ENCODE data around the gene API5. TPM values are rescaled to one million over a fixed set of nuclear protein-coding genes. Genes with fewer than 3 reads are reported as not detected.

Gene API5
- total RNA-seq, 1 experiment from 2014 or later = 100 TPM

DNA sequence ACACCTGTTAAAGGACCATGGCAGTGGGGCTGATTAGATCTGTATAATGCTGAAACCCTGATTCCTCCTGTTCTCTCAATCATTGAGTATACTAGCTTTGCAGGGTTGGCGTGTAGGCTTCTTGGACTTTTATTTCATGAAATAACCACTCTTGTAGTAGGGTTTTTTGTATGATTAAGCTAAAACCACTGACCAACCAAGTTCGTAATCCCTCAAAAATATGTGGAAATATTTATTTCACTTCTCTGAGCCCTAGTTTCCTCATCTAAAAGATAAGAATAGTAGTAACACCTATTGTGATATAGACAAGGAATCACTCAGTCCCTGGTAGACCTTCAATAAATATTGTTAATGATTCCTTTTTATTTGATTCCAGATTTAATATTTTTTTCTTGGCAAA, 4.2 kb downstream of the API5 start:
- CTCF ChIA-PET = no interaction called here
- TF ChIP-seq, protein P1, sequence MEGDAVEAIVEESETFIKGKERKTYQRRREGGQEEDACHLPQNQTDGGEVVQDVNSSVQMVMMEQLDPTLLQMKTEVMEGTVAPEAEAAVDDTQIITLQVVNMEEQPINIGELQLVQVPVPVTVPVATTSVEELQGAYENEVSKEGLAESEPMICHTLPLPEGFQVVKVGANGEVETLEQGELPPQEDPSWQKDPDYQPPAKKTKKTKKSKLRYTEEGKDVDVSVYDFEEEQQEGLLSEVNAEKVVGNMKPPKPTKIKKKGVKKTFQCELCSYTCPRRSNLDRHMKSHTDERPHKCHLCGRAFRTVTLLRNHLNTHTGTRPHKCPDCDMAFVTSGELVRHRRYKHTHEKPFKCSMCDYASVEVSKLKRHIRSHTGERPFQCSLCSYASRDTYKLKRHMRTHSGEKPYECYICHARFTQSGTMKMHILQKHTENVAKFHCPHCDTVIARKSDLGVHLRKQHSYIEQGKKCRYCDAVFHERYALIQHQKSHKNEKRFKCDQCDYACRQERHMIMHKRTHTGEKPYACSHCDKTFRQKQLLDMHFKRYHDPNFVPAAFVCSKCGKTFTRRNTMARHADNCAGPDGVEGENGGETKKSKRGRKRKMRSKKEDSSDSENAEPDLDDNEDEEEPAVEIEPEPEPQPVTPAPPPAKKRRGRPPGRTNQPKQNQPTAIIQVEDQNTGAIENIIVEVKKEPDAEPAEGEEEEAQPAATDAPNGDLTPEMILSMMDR (IDR thresholded peaks at IDR 0.05; ENCODE audit: unreplicated experiment) = no peak
- intact Hi-C loops (cut with micrococcal nuclease) = no loop called here
- peaks cover 32% of the 10 kb centered on the region for H3K36me3 Mint-ChIP-seq (ENCODE audit: insufficient read depth, unreplicated experiment)
- H3K27me3 Mint-ChIP-seq (ENCODE audit: insufficient read depth, unreplicated experiment) = no peaks in the 10 kb centered on the region
- no peak overlapping the region for H3K4me3 Mint-ChIP-seq (ENCODE audit: unreplicated experiment)
- no peak for DNase-seq (ENCODE audit: unreplicated experiment)
- peaks cover 11% of the 10 kb centered on the region for H3K4me1 Mint-ChIP-seq (ENCODE audit: insufficient read depth, unreplicated experiment)
- BruUV-seq (replicated peaks) = no TSS peak
- no peak overlapping the region for H3K27ac Mint-ChIP-seq (ENCODE audit: low read depth, unreplicated experiment)
- H3K9me3 Mint-ChIP-seq (ENCODE audit: unreplicated experiment) = no peaks in the 10 kb centered on the region
- POLR2A ChIA-PET = interaction anchor here (0.6 to 0.9 kb wide), 2 partner anchors 9 to 43 kb away, joined by 3 to 5 read pairs; partner anchors contain the start of gene TTC17

- no peak overlapping the region for H3K27ac Mint-ChIP-seq (ENCODE audit: low read depth, unreplicated experiment)
- peaks cover 11% of the 10 kb centered on the region for H3K4me1 Mint-ChIP-seq (ENCODE audit: insufficient read depth, unreplicated experiment)
- TF ChIP-seq, protein P1 (IDR thresholded peaks at IDR 0.05; ENCODE audit: unreplicated experiment) = no peak
- H3K4me3 Mint-ChIP-seq (ENCODE audit: unreplicated experiment) = no peak overlapping the region
- DNase-seq (ENCODE audit: unreplicated experiment) = no peak
- no TSS peak for BruUV-seq (replicated peaks)
- ChIA-PET POLR2A (interaction anchor here (0.6 to 0.9 kb wide), 2 partner anchors 9 to 42 kb away, joined by 3 to 5 read pairs; partner anchors contain the start of gene TTC17), CTCF (no interaction called here)
- no peaks in the 10 kb centered on the region for H3K27me3 Mint-ChIP-seq (ENCODE audit: insufficient read depth, unreplicated experiment)
- intact Hi-C loops (cut with micrococcal nuclease) = no loop called here
- H3K9me3 Mint-ChIP-seq (ENCODE audit: unreplicated experiment) = no peaks in the 10 kb centered on the region
- peaks cover 37% of the 10 kb centered on the region for H3K36me3 Mint-ChIP-seq (ENCODE audit: insufficient read depth, unreplicated experiment)
Measured at GRCh38 chr11:43316451-43316850, 4.7 kb downstream of the API5 start.

GRCh38 chr11:43327987-43328386, 16.2 kb downstream of the API5 start:
- no peaks in the 10 kb centered on the region for H3K27me3 Mint-ChIP-seq (ENCODE audit: insufficient read depth, unreplicated experiment)
- CTCF ChIA-PET = interaction anchor here (0.7 to 1.4 kb wide), 3 partner anchors 15 to 45 kb away, joined by 3 to 6 read pairs (median 3); no protein-coding TSS in a partner anchor
- no peak overlapping the region for H3K27ac Mint-ChIP-seq (ENCODE audit: low read depth, unreplicated experiment)
- no peaks in the 10 kb centered on the region for H3K4me1 Mint-ChIP-seq (ENCODE audit: insufficient read depth, unreplicated experiment)
- peak; percentile 79 for DNase-seq (ENCODE audit: unreplicated experiment)
- TF ChIP-seq, protein P1 (IDR thresholded peaks at IDR 0.05; ENCODE audit: unreplicated experiment) = no peak
- BruUV-seq (replicated peaks) = no TSS peak
- POLR2A ChIA-PET = interaction anchor here (0.9 to 1.0 kb wide), 2 partner anchors 16 to 39 kb away, joined by 3 read pairs; partner anchors contain the start of gene API5
- no peak overlapping the region for H3K4me3 Mint-ChIP-seq (ENCODE audit: unreplicated experiment)
- intact Hi-C loops (cut with micrococcal nuclease) = no loop called here
- no peaks in the 10 kb centered on the region for H3K9me3 Mint-ChIP-seq (ENCODE audit: unreplicated experiment)
- peaks cover 92% of the 10 kb centered on the region for H3K36me3 Mint-ChIP-seq (ENCODE audit: insufficient read depth, unreplicated experiment)

GRCh38 chr11:43328482-43328881, 16.7 kb downstream of the API5 start:
- Mint-ChIP-seq H3K4me3 (ENCODE audit: unreplicated experiment) (no peak overlapping the region), H3K36me3 (ENCODE audit: insufficient read depth, unreplicated experiment) (peaks cover 92% of the 10 kb centered on the region), H3K27me3 (ENCODE audit: insufficient read depth, unreplicated experiment) (no peaks in the 10 kb centered on the region), H3K4me1 (ENCODE audit: insufficient read depth, unreplicated experiment) (no peaks in the 10 kb centered on the region), H3K9me3 (ENCODE audit: unreplicated experiment) (no peaks in the 10 kb centered on the region), H3K27ac (ENCODE audit: low read depth, unreplicated experiment) (no peak overlapping the region)
- TF ChIP-seq, protein P1 (IDR thresholded peaks at IDR 0.05; ENCODE audit: unreplicated experiment) = no peak
- no TSS peak for BruUV-seq (replicated peaks)
- DNase-seq (ENCODE audit: unreplicated experiment) = no peak
- POLR2A ChIA-PET = interaction anchor here (0.9 to 1.6 kb wide), 4 partner anchors 13 to 49 kb away, joined by 3 to 8 read pairs (median 4); partner anchors contain the start of gene TTC17
- CTCF ChIA-PET = interaction anchor here (0.7 to 1.4 kb wide), 6 partner anchors 16 to 238 kb away, joined by 3 to 6 read pairs (median 3); no protein-coding TSS in a partner anchor
- intact Hi-C loops (cut with micrococcal nuclease) = no loop called here

Measured in MCF 10A (cell line).